PC-3 (cell line): ENCODE results near the gene PPP6R1. TPM values are rescaled to one million over a fixed set of nuclear protein-coding genes. Genes with fewer than 3 reads are reported as not detected.

ENCODE experiments used
- ATAC-seq: fragments of 200-7000 bp; cut with Tn5 transposase; 2 replicates; pipeline ENCODE4 v1.9.1; 2020; ENCODE audit warnings: mild to moderate bottlenecking, moderate library complexity
- BruUV-seq: library from RNA; stranded (reverse); fragments of 400-500 nt; replicated peaks from 2 replicates; lab custom pipeline; 2021; lab: Mats Ljungman, UMichigan
- CTCF ChIA-PET: fragments of 300-600 bp; sonication (Branson Sonifier 250); formaldehyde crosslinking; loops from one replicate; lab custom pipeline; 2022; ENCODE audit warnings: antibody characterized with exemption; lab: Charles Lee
- POLR2A ChIA-PET: fragments of 300-600 bp; sonication (Branson Sonifier 250); formaldehyde crosslinking; loops from one replicate; lab custom pipeline; 2022; ENCODE audit warnings: antibody characterized with exemption; ENCODE audit not compliant: unreplicated experiment; lab: Charles Lee
- DNase-seq: peaks from one replicate; pipeline ENCODE4 v3.0.0-alpha.2; 2015
- H2AFZ ChIP-seq: fragments of 300-600 bp; sonication (generic); 2 replicates; pipeline ENCODE4 v1.6.0; 2016; ENCODE audit warnings: antibody characterized with exemption, low read length
- H3F3A ChIP-seq: fragments of 300-600 bp; sonication (generic); one replicate; pipeline ENCODE4 v1.6.0; 2017; ENCODE audit warnings: antibody characterized with exemption, low read length, control low read depth, mild to moderate bottlenecking; ENCODE audit not compliant: unreplicated experiment
- H3K27ac ChIP-seq: fragments of 300-600 bp; sonication (generic); 2 replicates; pipeline ENCODE4 v1.5.1; 2016; ENCODE audit warnings: mild to moderate bottlenecking, low read length
- H3K27me3 ChIP-seq: fragments of 300-600 bp; sonication (generic); 2 replicates; pipeline ENCODE4 v1.6.1; 2016; ENCODE audit warnings: low read length, mixed read lengths
- H3K36me3 ChIP-seq: fragments of 300-600 bp; sonication (generic); 2 replicates; pipeline ENCODE4 v1.6.1; 2016; ENCODE audit warnings: low read depth, mixed run types, low read length, mixed read lengths
- H3K4me1 ChIP-seq: fragments of 300-600 bp; sonication (generic); 2 replicates; pipeline ENCODE4 v1.5.1; 2016; ENCODE audit warnings: low read length; ENCODE audit not compliant: insufficient read depth
- H3K4me2 ChIP-seq: fragments of 300-600 bp; sonication (generic); 2 replicates; pipeline ENCODE4 v1.6.0; 2016; ENCODE audit warnings: low read length
- H3K4me3 ChIP-seq: fragments of 300-600 bp; sonication (generic); 2 replicates; pipeline ENCODE4 v1.5.1; 2016; ENCODE audit warnings: mild to moderate bottlenecking, low read length, mixed read lengths
- H3K79me2 ChIP-seq: fragments of 300-600 bp; sonication (generic); 2 replicates; pipeline ENCODE4 v1.6.1; 2017; ENCODE audit warnings: low read length, mixed read lengths
- H3K9ac ChIP-seq: fragments of 300-600 bp; sonication (generic); 2 replicates; pipeline ENCODE4 v1.6.0; 2016; ENCODE audit warnings: mild to moderate bottlenecking, low read length
- H3K9me2 ChIP-seq: fragments of 300-600 bp; sonication (generic); replicated peaks from 2 replicates; pipeline ENCODE4 v1.6.1; 2016; ENCODE audit warnings: mixed run types, low read length, mixed read lengths
- H3K9me3 ChIP-seq: fragments of 300-600 bp; sonication (generic); 2 replicates; pipeline ENCODE4 v1.6.1; 2016; ENCODE audit warnings: low read length, mixed read lengths
- H4K20me1 ChIP-seq: fragments of 300-600 bp; sonication (generic); 2 replicates; pipeline ENCODE4 v1.6.1; 2016; ENCODE audit warnings: low read length, mixed read lengths
- CTCF ChIP-seq: fragments of 300-600 bp; sonication (generic); conservative IDR thresholded peaks from 2 replicates; pipeline ENCODE4 v1.5.1; 2017; ENCODE audit warnings: antibody characterized with exemption, low read depth, mild to moderate bottlenecking, low read length
- EZH2 ChIP-seq: fragments of 300-600 bp; sonication (generic); IDR thresholded peaks from one replicate; pipeline ENCODE4 v1.6.1; 2017; ENCODE audit warnings: antibody characterized with exemption, mild to moderate bottlenecking, low read length; ENCODE audit not compliant: unreplicated experiment
- EZH2phosphoT487 ChIP-seq: fragments of 300-600 bp; sonication (generic); IDR thresholded peaks from 2 replicates; pipeline ENCODE4 v1.6.1; 2018; ENCODE audit warnings: mild to moderate bottlenecking, antibody characterized with exemption, low read length, borderline replicate concordance
- intact Hi-C: fragments of 100-400 bp; cut with micrococcal nuclease; formaldehyde crosslinking; loops from 2 replicates; pipeline ENCODE4 v1.9.0; 2023
- total RNA-seq: library from RNA; depleted of rRNA; stranded (reverse); fragments of >200 nt; gene quantifications from 2 replicates; pipeline ENCODE4 v1.2.3, GENCODE V29; 2014

The PPP6R1 gene
- total RNA-seq, 1 experiment from 2014 or later = 159 TPM

- peaks cover 10% of the 10 kb centered on the region; the same call in 1 of the 2 replicates for H3K4me1 ChIP-seq
- ATAC-seq (no peak), DNase-seq (no peak)
- peaks cover 16% of the 10 kb centered on the region for H3K79me2 ChIP-seq
- BruUV-seq = no TSS peak
- no peak for TF ChIP-seq CTCF
- no peak for TF ChIP-seq EZH2phosphoT487
- no peak for TF ChIP-seq EZH2
- no peaks in the 10 kb centered on the region for H4K20me1 ChIP-seq
- POLR2A ChIA-PET = no interaction called here
- no peaks in the 10 kb centered on the region for H3K27me3 ChIP-seq
- H3K4me3 ChIP-seq = no peak overlapping the region
- no peaks in the 10 kb centered on the region for H3K9me2 ChIP-seq
- CTCF ChIA-PET = no interaction called here
- no peak overlapping the region for H3K4me2 ChIP-seq
- peaks cover 22% of the 10 kb centered on the region for H3K36me3 ChIP-seq
- H3K9ac ChIP-seq = no peak overlapping the region
- H3F3A ChIP-seq = peaks cover 7% of the 10 kb centered on the region
- no peaks in the 10 kb centered on the region for H3K9me3 ChIP-seq
- H3K27ac ChIP-seq = no peak overlapping the region
- H2AFZ ChIP-seq = no peak overlapping the region
- intact Hi-C loops = no loop called here
Observed at GRCh38 chr19:55276720-55277430, 18.1 kb upstream of the PPP6R1 start.

DNA sequence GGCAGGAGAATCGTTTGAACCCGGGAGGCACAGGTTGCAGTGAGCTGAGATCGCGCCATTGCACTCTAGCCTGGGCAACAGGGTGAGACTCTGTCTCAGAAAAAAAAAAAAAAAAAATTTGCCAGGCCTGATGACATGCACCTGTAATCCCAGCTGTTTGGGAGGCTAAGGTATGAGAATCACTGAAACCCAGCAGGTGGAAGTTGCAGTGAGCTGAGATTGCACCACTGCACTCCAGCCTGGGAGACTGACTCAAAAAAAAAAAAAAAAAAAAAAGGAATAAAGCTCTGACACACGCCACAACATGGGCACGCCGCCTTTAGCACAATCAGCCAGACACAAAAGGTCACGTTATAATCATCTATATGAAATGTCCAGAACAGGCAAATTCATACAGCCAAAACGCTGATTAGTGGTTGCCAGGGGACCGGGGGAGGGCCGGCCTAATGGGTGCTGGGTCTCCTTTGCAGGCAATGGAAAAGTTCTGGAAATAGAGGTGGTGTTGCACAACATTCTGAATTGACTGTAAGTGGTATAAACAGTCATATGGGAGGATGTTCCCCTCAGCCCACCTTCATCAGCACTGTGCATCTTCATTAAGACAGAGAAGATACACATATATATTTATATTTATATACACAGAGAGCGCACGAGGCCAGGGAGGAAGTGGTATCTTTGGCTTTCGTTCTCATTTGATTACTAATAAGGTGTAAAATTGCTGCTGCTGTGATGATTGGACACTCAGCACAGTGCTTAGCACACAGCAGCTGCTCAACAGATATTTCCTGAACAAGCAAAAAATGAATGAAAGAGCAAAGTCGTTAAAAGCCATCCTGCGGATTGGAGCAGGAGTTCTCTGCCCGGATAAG lies 17.3 kb upstream of the PPP6R1 start:
- H3F3A ChIP-seq = peaks cover 7% of the 10 kb centered on the region
- no peaks in the 10 kb centered on the region for H3K9me3 ChIP-seq
- no TSS peak for BruUV-seq
- no peaks in the 10 kb centered on the region for H3K9me2 ChIP-seq
- H3K27me3 ChIP-seq = no peaks in the 10 kb centered on the region
- no peaks in the 10 kb centered on the region for H4K20me1 ChIP-seq
- no peak overlapping the region for H2AFZ ChIP-seq
- intact Hi-C loops = no loop called here
- no peak overlapping the region for H3K4me2 ChIP-seq
- ChIA-PET CTCF (no interaction called here), POLR2A (no interaction called here)
- no peak overlapping the region for H3K4me3 ChIP-seq
- peaks cover 10% of the 10 kb centered on the region; the same call in 1 of the 2 replicates for H3K4me1 ChIP-seq
- peaks cover 22% of the 10 kb centered on the region for H3K36me3 ChIP-seq
- DNase-seq = no peak
- no peak for TF ChIP-seq EZH2phosphoT487
- TF ChIP-seq EZH2 = no peak
- no peak for TF ChIP-seq CTCF
- peaks cover 16% of the 10 kb centered on the region for H3K79me2 ChIP-seq
- H3K9ac ChIP-seq = no peak overlapping the region
- ATAC-seq = no peak
- no peak overlapping the region for H3K27ac ChIP-seq
